ENCODE measurements around the gene TMEM171.

The TMEM171 gene

DNA sequence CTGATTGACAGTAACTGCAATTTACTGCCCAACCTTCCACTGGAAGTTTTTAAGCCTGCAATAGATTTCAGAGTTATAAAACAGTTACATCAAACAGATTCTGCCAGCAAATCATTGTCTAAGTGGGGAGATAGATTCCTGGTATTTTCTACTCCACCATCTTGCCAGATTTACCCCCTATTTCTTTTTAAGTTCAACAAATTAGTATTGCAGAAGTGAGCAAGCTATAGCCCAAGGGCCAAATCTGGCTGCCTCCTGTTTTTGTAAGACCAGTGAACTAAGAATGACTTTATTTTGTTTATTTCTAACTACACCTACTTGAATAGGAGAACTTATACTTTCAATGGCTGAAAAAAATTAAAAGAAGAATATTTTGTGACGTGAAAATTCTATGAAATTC, 8.8 kb upstream of the TMEM171 start:
- TF ChIP-seq, protein P1, sequence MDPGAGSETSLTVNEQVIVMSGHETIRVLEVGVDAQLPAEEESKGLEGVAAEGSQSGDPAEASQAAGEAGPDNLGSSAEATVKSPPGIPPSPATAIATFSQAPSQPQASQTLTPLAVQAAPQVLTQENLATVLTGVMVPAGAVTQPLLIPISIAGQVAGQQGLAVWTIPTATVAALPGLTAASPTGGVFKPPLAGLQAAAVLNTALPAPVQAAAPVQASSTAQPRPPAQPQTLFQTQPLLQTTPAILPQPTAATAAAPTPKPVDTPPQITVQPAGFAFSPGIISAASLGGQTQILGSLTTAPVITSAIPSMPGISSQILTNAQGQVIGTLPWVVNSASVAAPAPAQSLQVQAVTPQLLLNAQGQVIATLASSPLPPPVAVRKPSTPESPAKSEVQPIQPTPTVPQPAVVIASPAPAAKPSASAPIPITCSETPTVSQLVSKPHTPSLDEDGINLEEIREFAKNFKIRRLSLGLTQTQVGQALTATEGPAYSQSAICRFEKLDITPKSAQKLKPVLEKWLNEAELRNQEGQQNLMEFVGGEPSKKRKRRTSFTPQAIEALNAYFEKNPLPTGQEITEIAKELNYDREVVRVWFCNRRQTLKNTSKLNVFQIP (CRISPR knock-in tag; IDR thresholded peaks at IDR 0.05; ENCODE audit: borderline replicate concordance, low read depth) = no peak
- TF ChIP-seq ZNF70 (CRISPR knock-in tag; IDR thresholded peaks at IDR 0.05) = no peak
- no peak for TF ChIP-seq ZNF565 (CRISPR knock-in tag; conservative IDR thresholded peaks at IDR 0.05; ENCODE audit: low read depth)
- TF ChIP-seq ZFP30 (CRISPR knock-in tag; IDR thresholded peaks at IDR 0.05) = no peak
- TF ChIP-seq ESRRG (CRISPR knock-in tag; IDR thresholded peaks at IDR 0.05) = no peak
- TF ChIP-seq, protein P2, sequence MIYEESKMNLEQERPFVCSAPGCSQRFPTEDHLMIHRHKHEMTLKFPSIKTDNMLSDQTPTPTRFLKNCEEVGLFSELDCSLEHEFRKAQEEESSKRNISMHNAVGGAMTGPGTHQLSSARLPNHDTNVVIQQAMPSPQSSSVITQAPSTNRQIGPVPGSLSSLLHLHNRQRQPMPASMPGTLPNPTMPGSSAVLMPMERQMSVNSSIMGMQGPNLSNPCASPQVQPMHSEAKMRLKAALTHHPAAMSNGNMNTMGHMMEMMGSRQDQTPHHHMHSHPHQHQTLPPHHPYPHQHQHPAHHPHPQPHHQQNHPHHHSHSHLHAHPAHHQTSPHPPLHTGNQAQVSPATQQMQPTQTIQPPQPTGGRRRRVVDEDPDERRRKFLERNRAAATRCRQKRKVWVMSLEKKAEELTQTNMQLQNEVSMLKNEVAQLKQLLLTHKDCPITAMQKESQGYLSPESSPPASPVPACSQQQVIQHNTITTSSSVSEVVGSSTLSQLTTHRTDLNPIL (CRISPR knock-in tag; IDR thresholded peaks at IDR 0.05; ENCODE audit: low read depth) = no peak
- TF ChIP-seq ZFP3 (CRISPR knock-in tag; IDR thresholded peaks at IDR 0.05) = no peak
- TF ChIP-seq ZC3H10 (CRISPR knock-in tag; IDR thresholded peaks at IDR 0.05) = no peak
- TF ChIP-seq, protein P3, sequence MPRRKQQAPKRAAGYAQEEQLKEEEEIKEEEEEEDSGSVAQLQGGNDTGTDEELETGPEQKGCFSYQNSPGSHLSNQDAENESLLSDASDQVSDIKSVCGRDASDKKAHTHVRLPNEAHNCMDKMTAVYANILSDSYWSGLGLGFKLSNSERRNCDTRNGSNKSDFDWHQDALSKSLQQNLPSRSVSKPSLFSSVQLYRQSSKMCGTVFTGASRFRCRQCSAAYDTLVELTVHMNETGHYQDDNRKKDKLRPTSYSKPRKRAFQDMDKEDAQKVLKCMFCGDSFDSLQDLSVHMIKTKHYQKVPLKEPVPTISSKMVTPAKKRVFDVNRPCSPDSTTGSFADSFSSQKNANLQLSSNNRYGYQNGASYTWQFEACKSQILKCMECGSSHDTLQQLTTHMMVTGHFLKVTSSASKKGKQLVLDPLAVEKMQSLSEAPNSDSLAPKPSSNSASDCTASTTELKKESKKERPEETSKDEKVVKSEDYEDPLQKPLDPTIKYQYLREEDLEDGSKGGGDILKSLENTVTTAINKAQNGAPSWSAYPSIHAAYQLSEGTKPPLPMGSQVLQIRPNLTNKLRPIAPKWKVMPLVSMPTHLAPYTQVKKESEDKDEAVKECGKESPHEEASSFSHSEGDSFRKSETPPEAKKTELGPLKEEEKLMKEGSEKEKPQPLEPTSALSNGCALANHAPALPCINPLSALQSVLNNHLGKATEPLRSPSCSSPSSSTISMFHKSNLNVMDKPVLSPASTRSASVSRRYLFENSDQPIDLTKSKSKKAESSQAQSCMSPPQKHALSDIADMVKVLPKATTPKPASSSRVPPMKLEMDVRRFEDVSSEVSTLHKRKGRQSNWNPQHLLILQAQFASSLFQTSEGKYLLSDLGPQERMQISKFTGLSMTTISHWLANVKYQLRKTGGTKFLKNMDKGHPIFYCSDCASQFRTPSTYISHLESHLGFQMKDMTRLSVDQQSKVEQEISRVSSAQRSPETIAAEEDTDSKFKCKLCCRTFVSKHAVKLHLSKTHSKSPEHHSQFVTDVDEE (CRISPR knock-in tag; IDR thresholded peaks at IDR 0.05) = no peak
- TF ChIP-seq BACH2 (CRISPR knock-in tag; IDR thresholded peaks at IDR 0.05; ENCODE audit: borderline replicate concordance) = no peak
- TF ChIP-seq PPARA (CRISPR knock-in tag; IDR thresholded peaks at IDR 0.05; ENCODE audit: borderline replicate concordance) = no peak
- ATAC-seq = no peak

DNA sequence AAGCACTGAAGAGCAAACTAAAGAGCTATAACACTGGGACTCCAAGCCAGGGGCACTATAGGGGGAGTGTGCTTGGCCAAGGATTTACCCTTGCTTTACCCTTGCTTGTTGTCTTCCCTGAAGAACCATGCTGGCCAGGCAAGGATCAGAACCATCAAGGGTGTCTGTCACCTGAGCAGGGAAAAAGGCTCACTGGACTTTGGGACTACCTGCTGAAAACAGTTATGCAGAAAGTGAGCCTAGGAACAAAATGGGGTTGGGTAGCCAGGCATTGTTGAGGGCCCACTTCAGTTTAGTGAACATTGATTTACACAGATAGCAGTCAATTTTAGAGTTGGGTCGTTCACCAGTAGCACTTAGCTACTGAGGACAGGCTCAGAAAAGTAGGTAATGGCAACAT, 8.0 kb upstream of the TMEM171 start:
- ATAC-seq = no peak
- TF ChIP-seq TOX (CRISPR knock-in tag; IDR thresholded peaks at IDR 0.05; ENCODE audit: borderline replicate concordance) = no peak
- TF ChIP-seq TCF4 (CRISPR knock-in tag; IDR thresholded peaks at IDR 0.05; ENCODE audit: borderline replicate concordance) = no peak
- TF ChIP-seq ESRRG (CRISPR knock-in tag; IDR thresholded peaks at IDR 0.05) = no peak
- TF ChIP-seq GLIS3 (CRISPR knock-in tag; IDR thresholded peaks at IDR 0.05) = no peak
- TF ChIP-seq ISL1 (CRISPR knock-in tag; IDR thresholded peaks at IDR 0.05) = no peak
- no peak for TF ChIP-seq ZFP3 (CRISPR knock-in tag; IDR thresholded peaks at IDR 0.05)
- TF ChIP-seq, protein P2 (CRISPR knock-in tag; IDR thresholded peaks at IDR 0.05; ENCODE audit: low read depth) = no peak
- no peak for TF ChIP-seq BACH2 (CRISPR knock-in tag; IDR thresholded peaks at IDR 0.05; ENCODE audit: borderline replicate concordance)
- TF ChIP-seq CSDC2 (CRISPR knock-in tag; IDR thresholded peaks at IDR 0.05) = no peak
- TF ChIP-seq OSR1 (CRISPR knock-in tag; IDR thresholded peaks at IDR 0.05) = no peak
- TF ChIP-seq SNAI2 (CRISPR knock-in tag; IDR thresholded peaks at IDR 0.05) = no peak
- no peak for TF ChIP-seq ZFP30 (CRISPR knock-in tag; IDR thresholded peaks at IDR 0.05)
- TF ChIP-seq ARNTL (CRISPR knock-in tag; IDR thresholded peaks at IDR 0.05; ENCODE audit: borderline replicate concordance, low read depth) = no peak
- TF ChIP-seq, protein P4, sequence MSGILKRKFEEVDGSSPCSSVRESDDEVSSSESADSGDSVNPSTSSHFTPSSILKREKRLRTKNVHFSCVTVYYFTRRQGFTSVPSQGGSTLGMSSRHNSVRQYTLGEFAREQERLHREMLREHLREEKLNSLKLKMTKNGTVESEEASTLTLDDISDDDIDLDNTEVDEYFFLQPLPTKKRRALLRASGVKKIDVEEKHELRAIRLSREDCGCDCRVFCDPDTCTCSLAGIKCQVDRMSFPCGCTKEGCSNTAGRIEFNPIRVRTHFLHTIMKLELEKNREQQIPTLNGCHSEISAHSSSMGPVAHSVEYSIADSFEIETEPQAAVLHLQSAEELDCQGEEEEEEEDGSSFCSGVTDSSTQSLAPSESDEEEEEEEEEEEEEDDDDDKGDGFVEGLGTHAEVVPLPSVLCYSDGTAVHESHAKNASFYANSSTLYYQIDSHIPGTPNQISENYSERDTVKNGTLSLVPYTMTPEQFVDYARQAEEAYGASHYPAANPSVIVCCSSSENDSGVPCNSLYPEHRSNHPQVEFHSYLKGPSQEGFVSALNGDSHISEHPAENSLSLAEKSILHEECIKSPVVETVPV (CRISPR knock-in tag; IDR thresholded peaks at IDR 0.05) = no peak
- no peak for TF ChIP-seq PPARA (CRISPR knock-in tag; IDR thresholded peaks at IDR 0.05; ENCODE audit: borderline replicate concordance)
- TF ChIP-seq, protein P3 (CRISPR knock-in tag; IDR thresholded peaks at IDR 0.05) = no peak
- no peak for TF ChIP-seq ZC3H10 (CRISPR knock-in tag; IDR thresholded peaks at IDR 0.05)
- TF ChIP-seq ZNF70 (CRISPR knock-in tag; IDR thresholded peaks at IDR 0.05) = no peak
- TF ChIP-seq ZNF8 (CRISPR knock-in tag; IDR thresholded peaks at IDR 0.05) = no peak
